Lung (tissue), 12 donors: Measurements from ENCODE around the gene ONECUT1. TPM values are rescaled to one million over a fixed set of nuclear protein-coding genes. Genes with fewer than 3 reads are reported as not detected.

Experiments
- ATAC-seq: fragments of 200-7000 bp; cut with Tn5 transposase; one replicate; pipeline ENCODE4 v1.9.1; 2020; ENCODE audit warnings: moderate number of reproducible peaks; ENCODE audit not compliant: insufficient read depth, low FRiP score
- DNase-seq, 3 donors: peaks; one replicate each; pipeline ENCODE4 v3.0.0-alpha.2; 2013 to 2017
- H3K27ac ChIP-seq, 2 donors: one replicate each; pipeline ENCODE4 v1.5.1; 2013; ENCODE audit warnings: mild to moderate bottlenecking in 2 of 2, moderate library complexity in 2 of 2, control low read depth in 1 of 2, inconsistent platforms in 1 of 2, low read depth in 1 of 2, low read length in 1 of 2
- H3K27me3 ChIP-seq, 3 donors: one replicate each; pipeline ENCODE4 v1.5.1; 2013; ENCODE audit warnings: low read length in 2 of 3; ENCODE audit not compliant: control insufficient read depth in 3 of 3, insufficient read depth in 3 of 3
- H3K36me3 ChIP-seq, 4 donors: one replicate each; pipeline ENCODE4 v1.5.1; 2013; ENCODE audit warnings: low read length in 4 of 4, mild to moderate bottlenecking in 1 of 4, moderate library complexity in 1 of 4; ENCODE audit not compliant: control insufficient read depth in 4 of 4, insufficient read depth in 4 of 4
- H3K4me1 ChIP-seq, 5 donors: one replicate each; pipeline ENCODE4 v1.5.1; 2013; ENCODE audit warnings: low read length in 5 of 5, mild to moderate bottlenecking in 2 of 5, moderate library complexity in 1 of 5; ENCODE audit not compliant: control insufficient read depth in 5 of 5, insufficient read depth in 5 of 5
- H3K4me3 ChIP-seq: one replicate; pipeline ENCODE4 v1.5.1; 2013; ENCODE audit warnings: mild to moderate bottlenecking, control low read depth, moderate library complexity
- H3K9ac ChIP-seq, 2 donors: one replicate each; pipeline ENCODE4 v1.5.1; 2013; ENCODE audit warnings: low read length in 2 of 2, control low read depth in 1 of 2; ENCODE audit not compliant: insufficient read depth in 1 of 2
- H3K9me3 ChIP-seq, 4 donors: one replicate each; pipeline ENCODE4 v1.5.1; 2013; ENCODE audit warnings: low read length in 3 of 4, mild to moderate bottlenecking in 1 of 4, moderate library complexity in 1 of 4; ENCODE audit not compliant: control insufficient read depth in 4 of 4, insufficient read depth in 3 of 4
- WGBS, 2 donors: extraction: QIAGEN DNeasy Blood & Tissue Kit; methylation state at CpG; one replicate each; pipeline ENCODE4 v1.1.7; 2013; 5-methylcytosine and 5-hydroxymethylcytosine counted together
- polyA plus RNA-seq, 2 donors: library from polyadenylated mRNA; stranded (reverse); fragments of 200-250 nt; gene quantifications; one replicate each; pipeline ENCODE4 v1.2.1, GENCODE V29; 2013
- total RNA-seq, 2 donors: library from RNA; depleted of rRNA in 1 of 2; stranded (reverse); fragments of >200 nt in 1 of 2; gene quantifications; one replicate each; pipeline ENCODE4 v1.2.1, GENCODE V29; 2014 to 2021
- TF ChIP-seq, protein P1 (sequence below): IDR thresholded peaks from 2 replicates; pipeline ENCODE4 v1.5.1; 2012; ENCODE audit warnings: mild to moderate bottlenecking; ENCODE audit errors: control extremely low read depth, extremely low read depth
- donor health status: control.
- donor health status: control.
- donor health status: Bipolar disorder and iron deficiency.
- donor health status: healthy.
- donor health status: DM: yes; HTN: yes; CAD: no.

The ONECUT1 gene
- total and polyA plus RNA-seq, 4 donors, result 0.18 TPM; not detected in 3

- Histone ChIP-seq H3K4me3 (no peak overlapping the region), H3K36me3 (no peaks in the 10 kb centered on the region), H3K27me3 (peaks cover 26 to 92% (median 73%) of the 10 kb centered on the region in 3 donors), H3K27ac (no peak overlapping the region), H3K4me1 (peaks cover 0 to 20% (median 4%) of the 10 kb centered on the region in 5 donors), H3K9ac (no peak overlapping the region), H3K9me3 (peaks cover 0 to 13% (median 0%) of the 10 kb centered on the region in 4 donors)
- 18 to 23% methylated on average over 9 of the region's 9 CpGs for WGBS, 2 donors
- DNase-seq, result no peak
- ATAC-seq, result no peak
- TF ChIP-seq, protein P1, sequence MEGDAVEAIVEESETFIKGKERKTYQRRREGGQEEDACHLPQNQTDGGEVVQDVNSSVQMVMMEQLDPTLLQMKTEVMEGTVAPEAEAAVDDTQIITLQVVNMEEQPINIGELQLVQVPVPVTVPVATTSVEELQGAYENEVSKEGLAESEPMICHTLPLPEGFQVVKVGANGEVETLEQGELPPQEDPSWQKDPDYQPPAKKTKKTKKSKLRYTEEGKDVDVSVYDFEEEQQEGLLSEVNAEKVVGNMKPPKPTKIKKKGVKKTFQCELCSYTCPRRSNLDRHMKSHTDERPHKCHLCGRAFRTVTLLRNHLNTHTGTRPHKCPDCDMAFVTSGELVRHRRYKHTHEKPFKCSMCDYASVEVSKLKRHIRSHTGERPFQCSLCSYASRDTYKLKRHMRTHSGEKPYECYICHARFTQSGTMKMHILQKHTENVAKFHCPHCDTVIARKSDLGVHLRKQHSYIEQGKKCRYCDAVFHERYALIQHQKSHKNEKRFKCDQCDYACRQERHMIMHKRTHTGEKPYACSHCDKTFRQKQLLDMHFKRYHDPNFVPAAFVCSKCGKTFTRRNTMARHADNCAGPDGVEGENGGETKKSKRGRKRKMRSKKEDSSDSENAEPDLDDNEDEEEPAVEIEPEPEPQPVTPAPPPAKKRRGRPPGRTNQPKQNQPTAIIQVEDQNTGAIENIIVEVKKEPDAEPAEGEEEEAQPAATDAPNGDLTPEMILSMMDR, result no peak
Measured at GRCh38 chr15:52806284-52806655, 16.1 kb upstream of the ONECUT1 start.

GRCh38 chr15:52805351-52806283 is 15.5 kb upstream of the ONECUT1 start:
- DNase-seq (no peak), ATAC-seq (no peak)
- Histone ChIP-seq H3K36me3 (no peaks in the 10 kb centered on the region), H3K4me1 (peaks cover 0 to 20% (median 4%) of the 10 kb centered on the region in 5 donors), H3K27ac (no peak overlapping the region), H3K4me3 (no peak overlapping the region), H3K9ac (no peak overlapping the region), H3K9me3 (peaks cover 0 to 16% (median 0%) of the 10 kb centered on the region in 4 donors), H3K27me3 (peaks cover 26 to 92% (median 80%) of the 10 kb centered on the region in 3 donors)
- TF ChIP-seq, protein P1, result no peak
- WGBS, 2 donors, result 4 to 5% methylated on average over 72 to 93 of the region's 93 CpGs

DNA sequence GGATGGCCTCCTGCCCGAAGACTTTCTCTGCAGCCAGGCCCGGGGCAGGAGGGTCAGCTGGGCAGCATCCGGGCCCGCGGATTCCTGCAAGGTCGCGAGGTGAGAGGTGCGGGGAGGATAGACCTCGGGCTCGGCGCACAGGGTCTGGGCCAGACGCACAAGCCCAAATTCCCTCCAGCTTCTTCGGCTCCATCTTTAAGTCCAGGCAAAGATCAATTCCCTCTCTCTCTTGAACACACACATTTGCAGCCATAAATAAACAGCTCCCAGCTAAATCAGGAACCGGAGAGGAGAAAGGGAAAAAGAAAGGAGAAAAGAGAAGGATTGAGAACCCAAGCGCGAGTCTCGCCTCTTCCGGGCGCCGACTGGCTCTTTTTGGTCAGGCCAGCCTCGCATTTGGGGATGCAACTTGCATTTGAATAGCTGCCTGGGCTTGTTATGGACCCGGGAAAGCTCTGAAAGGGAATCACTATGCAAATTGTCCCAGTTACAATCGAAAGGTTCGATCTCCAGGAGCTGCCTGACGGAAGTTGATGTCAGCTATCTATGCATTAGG is 14.5 kb upstream of the ONECUT1 start:
- DNase-seq, result no peak
- Histone ChIP-seq H3K9me3 (peaks cover 0 to 16% (median 0%) of the 10 kb centered on the region in 4 donors), H3K27me3 (peaks cover 29 to 92% (median 88%) of the 10 kb centered on the region in 3 donors), H3K9ac (no peak overlapping the region), H3K4me3 (no peak overlapping the region), H3K27ac (no peak overlapping the region), H3K4me1 (peaks cover 0 to 20% (median 4%) of the 10 kb centered on the region in 5 donors), H3K36me3 (no peaks in the 10 kb centered on the region)
- no peak for ATAC-seq
- TF ChIP-seq, protein P1, result no peak
- WGBS, 2 donors, result 3 to 5% methylated on average over 25 of the region's 25 CpGs
